OCI-LY7 (cell line): ENCODE data around the gene AP1M2. TPM values are rescaled to one million over a fixed set of nuclear protein-coding genes. Genes with fewer than 3 reads are reported as not detected.
A peak's percentile ranks its signal among the peaks of the same experiment; 100 is the strongest.

ENCODE experiments used
- BruUV-seq: library from RNA; stranded (reverse); fragments of 400-500 nt; replicated peaks from 2 replicates; lab custom pipeline; 2021; lab: Mats Ljungman, UMichigan
- CTCF ChIA-PET: fragments of 300-600 bp; sonication (Branson Sonifier 250); formaldehyde crosslinking; loops from one replicate; lab custom pipeline; 2022; ENCODE audit warnings: antibody characterized with exemption; ENCODE audit not compliant: unreplicated experiment; lab: Charles Lee
- POLR2A ChIA-PET: fragments of 300-600 bp; sonication (Branson Sonifier 250); formaldehyde crosslinking; loops from one replicate; lab custom pipeline; 2022; ENCODE audit warnings: antibody characterized with exemption; lab: Charles Lee
- DNase-seq: peaks from one replicate; pipeline ENCODE4 v3.0.0-alpha.2; 2015; ENCODE audit warnings: low spot score
- H2AFZ ChIP-seq: fragments of 200-600 bp; sonication (generic), shearing (Covaris generic); 2 replicates; pipeline ENCODE4 v1.6.1; 2014; ENCODE audit warnings: mild to moderate bottlenecking, antibody characterized with exemption, low read length, moderate library complexity
- H3K27ac ChIP-seq: fragments of 200-600 bp; sonication (generic); 2 replicates; pipeline ENCODE4 v1.5.1; 2014; ENCODE audit warnings: mixed run types, low read depth, mild to moderate bottlenecking, moderate library complexity, low read length, inconsistent platforms; ENCODE audit not compliant: poor library complexity, severe bottlenecking
- H3K36me3 ChIP-seq: fragments of 200-600 bp; sonication (generic); 2 replicates; pipeline ENCODE4 v1.6.1; 2014; ENCODE audit warnings: mild to moderate bottlenecking, antibody characterized with exemption, low read length, moderate library complexity, mixed read lengths; ENCODE audit not compliant: insufficient read depth
- H3K4me1 ChIP-seq: fragments of 200-600 bp; sonication (generic); 2 replicates; pipeline ENCODE4 v1.5.1; 2014; ENCODE audit warnings: mild to moderate bottlenecking, low read length; ENCODE audit not compliant: insufficient read depth, poor library complexity, severe bottlenecking
- H3K4me2 ChIP-seq: fragments of 200-600 bp; sonication (generic); 2 replicates; pipeline ENCODE4 v1.6.1; 2014; ENCODE audit warnings: mild to moderate bottlenecking, low read length
- H3K4me3 ChIP-seq: fragments of 200-600 bp; sonication (generic); 2 replicates; pipeline ENCODE4 v1.5.1; 2014; ENCODE audit warnings: mild to moderate bottlenecking, low read depth, low read length; ENCODE audit not compliant: poor library complexity, severe bottlenecking
- H3K79me2 ChIP-seq: fragments of 200-600 bp; sonication (generic); 2 replicates; pipeline ENCODE4 v1.6.1; 2016; ENCODE audit warnings: low read depth, mild to moderate bottlenecking, low read length, moderate library complexity, mixed read lengths; ENCODE audit not compliant: insufficient read depth
- H3K9me2 ChIP-seq: fragments of 200-600 bp; sonication (generic); 2 replicates; pipeline ENCODE4 v1.6.1; 2016; ENCODE audit warnings: mild to moderate bottlenecking, low read length, mixed read lengths; ENCODE audit not compliant: insufficient read depth
- H3K9me3 ChIP-seq: fragments of 200-600 bp; sonication (generic); 2 replicates; pipeline ENCODE4 v1.6.1; 2014; ENCODE audit warnings: mild to moderate bottlenecking, mixed run types, low read length, mixed read lengths
- H4K20me1 ChIP-seq: fragments of 200-600 bp; sonication (generic); 2 replicates; pipeline ENCODE4 v1.6.1; 2014; ENCODE audit warnings: mild to moderate bottlenecking, antibody characterized with exemption, low read length, moderate library complexity, mixed read lengths; ENCODE audit not compliant: insufficient read depth
- EZH2phosphoT487 ChIP-seq: fragments of 200-600 bp; sonication (generic); IDR thresholded peaks from 2 replicates; pipeline ENCODE4 v1.6.1; 2018; ENCODE audit warnings: low read depth, borderline replicate concordance, mild to moderate bottlenecking, mixed run types, antibody characterized with exemption, low read length, moderate library complexity, mixed read lengths
- intact Hi-C: fragments of 100-400 bp; cut with micrococcal nuclease; formaldehyde crosslinking; loops from one replicate; pipeline ENCODE4 v1.10.0; 2022; ENCODE audit not compliant: unreplicated experiment
- total RNA-seq, 2 experiments: library from RNA; depleted of rRNA in 1 of 2; stranded (reverse); fragments of >200 nt in 1 of 2; shearing (Covaris generic) in 1 of 2; gene quantifications; 2 replicates each; pipeline ENCODE4 v1.2.3, GENCODE V29; 2014 to 2022
- TF ChIP-seq, protein P1 (sequence below): fragments of 200-600 bp; sonication (generic); conservative IDR thresholded peaks from 2 replicates; pipeline ENCODE4 v1.5.1; 2014; ENCODE audit warnings: mild to moderate bottlenecking, antibody characterized with exemption, low read length, moderate library complexity, mixed read lengths

AP1M2 gene
- total RNA-seq, 2 experiments from 2014 or later: 0.44 TPM; not detected in 1

DNA sequence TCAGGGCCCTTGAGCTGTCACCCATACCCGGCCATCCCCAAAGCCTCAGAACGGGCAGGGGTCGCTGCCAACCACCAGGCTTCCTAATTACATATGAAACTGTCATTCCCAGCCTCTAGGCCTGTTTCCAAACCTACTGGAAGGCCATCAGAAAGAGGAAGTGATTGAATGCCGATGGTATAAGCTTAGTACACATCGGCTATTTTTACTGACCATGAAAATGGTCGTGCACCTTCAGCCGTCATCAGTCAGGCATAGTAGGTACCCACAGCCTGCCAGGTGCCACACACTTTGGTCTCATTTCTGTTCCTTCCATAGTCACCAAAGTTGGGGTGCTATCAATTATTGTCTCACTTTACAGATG, 31.5 kb downstream of the AP1M2 start:
- intact Hi-C loops: no loop called here
- H2AFZ ChIP-seq: no peak overlapping the region
- CTCF ChIA-PET: no interaction called here
- no peak for DNase-seq
- no TSS peak for BruUV-seq
- H3K79me2 ChIP-seq: no peaks in the 10 kb centered on the region; the same call in 1 of the 2 replicates
- peak overlapping the region; percentile 88 for H3K27ac ChIP-seq
- H3K36me3 ChIP-seq: peaks cover 93% of the 10 kb centered on the region
- H3K4me3 ChIP-seq: no peak overlapping the region
- no peaks in the 10 kb centered on the region for H3K9me2 ChIP-seq
- no peaks in the 10 kb centered on the region for H3K9me3 ChIP-seq
- H3K4me1 ChIP-seq: peaks cover 38% of the 10 kb centered on the region
- POLR2A ChIA-PET: no interaction called here
- H4K20me1 ChIP-seq: no peaks in the 10 kb centered on the region
- TF ChIP-seq EZH2phosphoT487: no peak
- TF ChIP-seq, protein P1, sequence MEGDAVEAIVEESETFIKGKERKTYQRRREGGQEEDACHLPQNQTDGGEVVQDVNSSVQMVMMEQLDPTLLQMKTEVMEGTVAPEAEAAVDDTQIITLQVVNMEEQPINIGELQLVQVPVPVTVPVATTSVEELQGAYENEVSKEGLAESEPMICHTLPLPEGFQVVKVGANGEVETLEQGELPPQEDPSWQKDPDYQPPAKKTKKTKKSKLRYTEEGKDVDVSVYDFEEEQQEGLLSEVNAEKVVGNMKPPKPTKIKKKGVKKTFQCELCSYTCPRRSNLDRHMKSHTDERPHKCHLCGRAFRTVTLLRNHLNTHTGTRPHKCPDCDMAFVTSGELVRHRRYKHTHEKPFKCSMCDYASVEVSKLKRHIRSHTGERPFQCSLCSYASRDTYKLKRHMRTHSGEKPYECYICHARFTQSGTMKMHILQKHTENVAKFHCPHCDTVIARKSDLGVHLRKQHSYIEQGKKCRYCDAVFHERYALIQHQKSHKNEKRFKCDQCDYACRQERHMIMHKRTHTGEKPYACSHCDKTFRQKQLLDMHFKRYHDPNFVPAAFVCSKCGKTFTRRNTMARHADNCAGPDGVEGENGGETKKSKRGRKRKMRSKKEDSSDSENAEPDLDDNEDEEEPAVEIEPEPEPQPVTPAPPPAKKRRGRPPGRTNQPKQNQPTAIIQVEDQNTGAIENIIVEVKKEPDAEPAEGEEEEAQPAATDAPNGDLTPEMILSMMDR: no peak
- H3K4me2 ChIP-seq: no peak overlapping the region

DNA sequence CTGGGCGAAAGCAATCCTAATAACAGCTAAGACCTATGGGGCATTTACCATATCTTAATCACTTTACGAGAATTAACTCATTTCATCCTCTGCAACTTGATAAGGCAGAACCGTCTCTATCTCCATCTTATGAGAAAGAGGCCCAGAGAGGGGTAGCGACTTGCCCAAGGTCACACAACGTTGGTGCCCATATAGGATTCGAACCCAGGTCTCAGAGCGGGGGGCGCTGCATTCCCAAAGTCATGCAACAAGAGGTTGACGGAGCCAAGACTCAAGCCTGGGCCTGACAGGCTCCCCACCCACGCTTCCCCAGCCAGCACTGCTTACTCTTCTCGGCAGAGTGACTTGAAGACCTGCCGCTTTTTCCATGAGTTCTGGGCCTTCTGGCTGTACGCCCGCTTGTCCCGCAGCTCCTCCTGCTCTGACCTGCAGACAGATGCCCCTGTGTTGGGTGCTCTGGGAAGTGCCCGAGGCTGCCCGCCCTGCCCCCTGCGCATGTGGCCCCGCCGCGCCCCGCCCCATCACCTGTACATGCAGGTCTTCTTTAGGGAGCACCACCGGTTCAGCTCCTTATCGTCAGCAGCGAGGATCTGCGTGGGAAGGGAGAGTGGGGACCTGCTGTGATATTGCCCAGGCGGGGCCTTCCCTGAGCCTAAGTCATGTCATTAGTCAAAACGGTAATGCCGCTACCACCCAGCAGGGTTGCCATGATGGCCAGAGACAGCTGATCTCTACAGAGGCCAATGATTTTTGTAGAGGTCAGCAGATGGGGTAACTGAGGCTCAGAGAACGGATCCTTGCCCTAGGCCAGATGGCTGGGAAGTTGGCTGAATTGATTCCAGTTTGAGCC, 32.1 kb downstream of the AP1M2 start:
- no TSS peak for BruUV-seq
- TF ChIP-seq, protein P1: no peak
- TF ChIP-seq EZH2phosphoT487: no peak

More for the DNA sequence above, 32.1 kb downstream of the AP1M2 start:
- H3K4me2 ChIP-seq: peak overlapping the region; percentile 67
- CTCF ChIA-PET: interaction anchor here (1.1 kb wide), 1 partner anchor 10 kb away, joined by 5 read pairs; no protein-coding TSS in a partner anchor
- no peaks in the 10 kb centered on the region; the same call in 1 of the 2 replicates for H3K79me2 ChIP-seq
- POLR2A ChIA-PET: no interaction called here
- intact Hi-C loops: loop anchor here (1.0 kb wide), 1 partner anchor 10 kb away; no protein-coding TSS in a partner anchor
- DNase-seq: no peak
- peak overlapping the region; percentile 88 for H3K27ac ChIP-seq
- peaks cover 38% of the 10 kb centered on the region for H3K4me1 ChIP-seq
- H3K9me3 ChIP-seq: no peaks in the 10 kb centered on the region
- no peak overlapping the region for H3K4me3 ChIP-seq
- H3K36me3 ChIP-seq: peaks cover 93% of the 10 kb centered on the region
- no peaks in the 10 kb centered on the region for H4K20me1 ChIP-seq
- H2AFZ ChIP-seq: no peak overlapping the region
- no peaks in the 10 kb centered on the region for H3K9me2 ChIP-seq
